IPS-18c (cell line): ENCODE results near the gene JMJD1C.
"Not testable (repeated sequence)": the region's sequence is repeated elsewhere in the genome, so short reads cannot be mapped to it uniquely, and the experiment has no call there.

Experiments
- H3K4me3 ChIP-seq: 2 replicates; pipeline ENCODE4 v1.7.0; 2013; ENCODE audit warnings: low read depth, mild to moderate bottlenecking, low read length, moderate library complexity; ENCODE audit not compliant: insufficient read depth
- H3K9me3 ChIP-seq: one replicate; pipeline ENCODE4 v1.6.1; 2013; ENCODE audit warnings: mild to moderate bottlenecking, low read length, moderate library complexity; ENCODE audit not compliant: control insufficient read depth, insufficient read depth

Gene JMJD1C

GRCh38 chr10:63352976-63353375 is 112.8 kb downstream of the JMJD1C start:
- H3K4me3 ChIP-seq: no peak overlapping the region
- no peaks in the 10 kb centered on the region for H3K9me3 ChIP-seq

GRCh38 chr10:63348245-63348850 is 117.4 kb downstream of the JMJD1C start:
- Histone ChIP-seq H3K9me3 (no peaks in the 10 kb centered on the region), H3K4me3 (no peak overlapping the region)

GRCh38 chr10:63346015-63346441 is 119.7 kb downstream of the JMJD1C start:
- no peaks in the 10 kb centered on the region for H3K9me3 ChIP-seq
- no peak overlapping the region for H3K4me3 ChIP-seq

- no peaks in the 10 kb centered on the region for H3K9me3 ChIP-seq
- no peak overlapping the region for H3K4me3 ChIP-seq
These were observed 121.5 kb downstream of the JMJD1C start for GRCh38 chr10:63344269-63344668.

- Histone ChIP-seq H3K9me3 (no peaks in the 10 kb centered on the region), H3K4me3 (no peak overlapping the region)
These were observed 122.3 kb downstream of the JMJD1C start for GRCh38 chr10:63343476-63343875.

GRCh38 chr10:63339640-63340039 is 126.1 kb downstream of the JMJD1C start:
- not testable (repeated sequence) for H3K4me3 ChIP-seq, H3K9me3 ChIP-seq

GRCh38 chr10:63337455-63338251 is 128.1 kb downstream of the JMJD1C start:
- Histone ChIP-seq H3K9me3 (no peaks in the 10 kb centered on the region), H3K4me3 (no peak overlapping the region)

GRCh38 chr10:63331586-63331985 is 134.2 kb downstream of the JMJD1C start:
- no peaks in the 10 kb centered on the region for H3K9me3 ChIP-seq

GRCh38 chr10:63324495-63324854 is 141.3 kb downstream of the JMJD1C start:
- Histone ChIP-seq H3K4me3 (no peak overlapping the region), H3K9me3 (no peaks in the 10 kb centered on the region)

More at GRCh38 chr10:63331586-63331985, 134.2 kb downstream of the JMJD1C start:
- no peak overlapping the region for H3K4me3 ChIP-seq

GRCh38 chr10:63323701-63324494 is 141.9 kb downstream of the JMJD1C start:
- Histone ChIP-seq H3K9me3 (no peaks in the 10 kb centered on the region), H3K4me3 (no peak overlapping the region)

- no peak overlapping the region for H3K4me3 ChIP-seq
- H3K9me3 ChIP-seq: no peaks in the 10 kb centered on the region
These were observed 145.1 kb downstream of the JMJD1C start for GRCh38 chr10:63320683-63321082.

GRCh38 chr10:63319231-63319630 is 146.5 kb downstream of the JMJD1C start:
- H3K4me3 ChIP-seq: no peak overlapping the region

GRCh38 chr10:63318491-63318890 is 147.3 kb downstream of the JMJD1C start:
- no peaks in the 10 kb centered on the region for H3K9me3 ChIP-seq

More at GRCh38 chr10:63319231-63319630, 146.5 kb downstream of the JMJD1C start:
- H3K9me3 ChIP-seq: no peaks in the 10 kb centered on the region

GRCh38 chr10:63314020-63314419 is 151.8 kb downstream of the JMJD1C start:
- H3K9me3 ChIP-seq: no peaks in the 10 kb centered on the region
- no peak overlapping the region for H3K4me3 ChIP-seq

More at GRCh38 chr10:63318491-63318890, 147.3 kb downstream of the JMJD1C start:
- H3K4me3 ChIP-seq: no peak overlapping the region

- no peaks in the 10 kb centered on the region for H3K9me3 ChIP-seq
- H3K4me3 ChIP-seq: no peak overlapping the region
These were observed 152.6 kb downstream of the JMJD1C start for GRCh38 chr10:63313066-63313717.

GRCh38 chr10:63308628-63309027 is 157.1 kb downstream of the JMJD1C start:
- H3K9me3 ChIP-seq: no peaks in the 10 kb centered on the region
- H3K4me3 ChIP-seq: no peak overlapping the region

- H3K9me3 ChIP-seq: no peaks in the 10 kb centered on the region
- no peak overlapping the region for H3K4me3 ChIP-seq
These were observed 161.6 kb downstream of the JMJD1C start for GRCh38 chr10:63304146-63304545.
